Common myeloid progenitor, CD34-positive (primary cell): ENCODE results near the gene INPP5J.

Source experiments
- CTCF ChIA-PET: fragments of 350-600 bp; sonication (Branson Sonifier 250); formaldehyde crosslinking; loops from one replicate; lab custom pipeline; 2021; ENCODE audit warnings: antibody characterized with exemption; lab: Charles Lee
- POLR2A ChIA-PET: fragments of 350-600 bp; sonication (Branson Sonifier 250); formaldehyde crosslinking; loops from one replicate; lab custom pipeline; 2021; ENCODE audit warnings: antibody characterized with exemption; lab: Charles Lee
- DNase-seq, 3 donors: peaks; one replicate each; pipeline versions ENCODE4 v3.0.0 to v3.0.0-alpha.2; 2013
- H3K27ac ChIP-seq, 2 experiments: 1 replicate in 1 of 2; 2 replicates in 1 of 2; pipeline ENCODE4 v1.7.0; 2013; ENCODE audit warnings: inconsistent platforms in 2 of 2, low read length in 2 of 2, mild to moderate bottlenecking in 2 of 2, low read depth in 1 of 2, moderate library complexity in 1 of 2; ENCODE audit not compliant: severe bottlenecking in 2 of 2, insufficient read depth in 1 of 2, poor library complexity in 1 of 2
- H3K27me3 ChIP-seq, 5 experiments: replicated peaks in 2 of 5; 1 replicate in 3 of 5; 2 replicates in 2 of 5; pipeline versions ENCODE4 v1.6.1 to v1.7.0; 2013; ENCODE audit warnings: low read length in 4 of 5, mild to moderate bottlenecking in 2 of 5, moderate library complexity in 2 of 5, inconsistent platforms in 1 of 5; ENCODE audit not compliant: insufficient read depth in 5 of 5, control insufficient read depth in 4 of 5
- H3K36me3 ChIP-seq, 4 experiments: 1 replicate in 2 of 4; 2 replicates in 2 of 4; pipeline versions ENCODE4 v1.6.1 to v1.7.0; 2013; ENCODE audit warnings: low read length in 3 of 4, control low read depth in 1 of 4, mild to moderate bottlenecking in 1 of 4; ENCODE audit not compliant: control insufficient read depth in 4 of 4, insufficient read depth in 4 of 4
- H3K4me1 ChIP-seq, 4 experiments: 1 replicate in 3 of 4; 2 replicates in 1 of 4; pipeline versions ENCODE4 v1.6.1 to v1.7.1; 2013; ENCODE audit warnings: low read length in 3 of 4, mild to moderate bottlenecking in 3 of 4, control low read depth in 1 of 4, inconsistent platforms in 1 of 4, moderate library complexity in 1 of 4; ENCODE audit not compliant: control insufficient read depth in 4 of 4, insufficient read depth in 4 of 4; ENCODE audit errors: control extremely low read depth in 1 of 4
- H3K4me3 ChIP-seq, 7 experiments: 1 replicate in 4 of 7; 2 replicates in 3 of 7; pipeline versions ENCODE4 v1.5.1 to v1.7.0; 2013; ENCODE audit warnings: mild to moderate bottlenecking in 7 of 7, low read length in 6 of 7, moderate library complexity in 6 of 7, inconsistent platforms in 2 of 7, low read depth in 2 of 7, control low read depth in 1 of 7; ENCODE audit not compliant: insufficient read depth in 4 of 7, control insufficient read depth in 1 of 7; ENCODE audit errors: extremely low read depth in 1 of 7
- H3K9me3 ChIP-seq, 5 experiments: 1 replicate in 4 of 5; 2 replicates in 1 of 5; pipeline versions ENCODE4 v1.6.1 to v1.7.1; 2013; ENCODE audit warnings: low read length in 4 of 5, mild to moderate bottlenecking in 2 of 5, inconsistent platforms in 1 of 5, low read depth in 1 of 5, moderate library complexity in 1 of 5; ENCODE audit not compliant: control insufficient read depth in 4 of 5, insufficient read depth in 2 of 5; ENCODE audit errors: control extremely low read depth in 1 of 5
- WGBS: methylation state at CpG from one replicate; pipeline ENCODE4 v1.1.5; 2013; ENCODE audit not compliant: insufficient coverage; 5-methylcytosine and 5-hydroxymethylcytosine counted together

INPP5J gene

GRCh38 chr22:31139866-31140716 is 17.3 kb downstream of the INPP5J start, which contains the start of gene PLA2G3:
PLA2G3 (minus strand) TSS chr22:31140508; CDS start chr22:31140354, 154 bp downstream.
- peak in 2 of 3 donors; percentile 18 to 20 for DNase-seq
- WGBS = 68% methylated on average over 23 of the region's 24 CpGs
- Histone ChIP-seq H3K36me3 (no peaks in the 10 kb centered on the region), H3K27me3 (no peaks in the 10 kb centered on the region), H3K27ac (no peak within 1 kb of the TSS), H3K4me3 (peak within 1 kb of the TSS in 1 of 7 experiments; percentile 10), H3K9me3 (peaks cover 0 to 2% (median 0%) of the 10 kb centered on the region in 5 experiments), H3K4me1 (peaks cover 0 to 6% (median under 1%) of the 10 kb centered on the region in 4 experiments)
- CTCF ChIA-PET = interaction anchor here (0.7 kb wide), 1 partner anchor 10 kb away, joined by 3 read pairs; no protein-coding TSS in a partner anchor
- POLR2A ChIA-PET = no interaction called here

- Histone ChIP-seq H3K4me1 (peaks cover 0 to 6% (median under 1%) of the 10 kb centered on the region in 4 experiments), H3K4me3 (no peak overlapping the region), H3K36me3 (no peaks in the 10 kb centered on the region), H3K27me3 (no peaks in the 10 kb centered on the region), H3K27ac (no peak overlapping the region), H3K9me3 (peaks cover 0 to 2% (median 0%) of the 10 kb centered on the region in 5 experiments)
- WGBS = 84% methylated on average over 5 of the region's 5 CpGs
- no peak for DNase-seq
- ChIA-PET CTCF (interaction anchor here (0.6 to 0.7 kb wide), 2 partner anchors 9 to 221 kb away, joined by 3 read pairs; no protein-coding TSS in a partner anchor), POLR2A (no interaction called here)
These were observed 18.0 kb downstream of the INPP5J start for GRCh38 chr22:31140746-31141145.

GRCh38 chr22:31141551-31141950 is 18.8 kb downstream of the INPP5J start:
- Histone ChIP-seq H3K4me3 (no peak overlapping the region), H3K27me3 (no peaks in the 10 kb centered on the region), H3K27ac (no peak overlapping the region), H3K4me1 (peaks cover 0 to 6% (median under 1%) of the 10 kb centered on the region in 4 experiments), H3K9me3 (peaks cover 0 to 2% (median 0%) of the 10 kb centered on the region in 5 experiments), H3K36me3 (no peaks in the 10 kb centered on the region)
- POLR2A ChIA-PET = no interaction called here
- no peak for DNase-seq
- CTCF ChIA-PET = interaction anchor here (1.6 to 2.3 kb wide), 2 partner anchors 9 to 56 kb away, joined by 4 to 6 read pairs; no protein-coding TSS in a partner anchor
- WGBS = 100% methylated on average over 1 of the region's 2 CpGs

GRCh38 chr22:31142285-31142684 is 19.5 kb downstream of the INPP5J start:
- H3K9me3 ChIP-seq = peaks cover 0 to 5% (median under 1%) of the 10 kb centered on the region in 5 experiments
- DNase-seq = no peak
- H3K4me3 ChIP-seq = no peak overlapping the region
- CTCF ChIA-PET = interaction anchor here (1.6 to 2.3 kb wide), 2 partner anchors 8 to 57 kb away, joined by 4 to 6 read pairs; no protein-coding TSS in a partner anchor
- POLR2A ChIA-PET = no interaction called here
- H3K27me3 ChIP-seq = no peaks in the 10 kb centered on the region
- peaks cover 0 to 6% (median under 1%) of the 10 kb centered on the region in 4 experiments for H3K4me1 ChIP-seq
- H3K36me3 ChIP-seq = no peaks in the 10 kb centered on the region
- no peak overlapping the region for H3K27ac ChIP-seq
- 88% methylated on average over 4 of the region's 4 CpGs for WGBS

- Histone ChIP-seq H3K27me3 (no peaks in the 10 kb centered on the region), H3K9me3 (peaks cover 0 to 6% (median 1%) of the 10 kb centered on the region in 5 experiments), H3K4me1 (peaks cover 0 to 6% (median under 1%) of the 10 kb centered on the region in 4 experiments), H3K27ac (no peak overlapping the region), H3K4me3 (peak overlapping the region in 1 of 7 experiments; percentile 1), H3K36me3 (no peaks in the 10 kb centered on the region)
- WGBS = 82% methylated on average over 3 of the region's 3 CpGs
- DNase-seq = no peak
- ChIA-PET CTCF (interaction anchor here (1.8 to 2.3 kb wide), 3 partner anchors 7 to 58 kb away, joined by 3 to 7 read pairs (median 6); no protein-coding TSS in a partner anchor), POLR2A (no interaction called here)
These were observed 20.3 kb downstream of the INPP5J start for GRCh38 chr22:31143038-31143437.

GRCh38 chr22:31143537-31143936 is 20.8 kb downstream of the INPP5J start:
- no peak overlapping the region for H3K4me3 ChIP-seq
- ChIA-PET POLR2A (no interaction called here), CTCF (interaction anchor here (1.8 to 2.3 kb wide), 3 partner anchors 8 to 58 kb away, joined by 3 to 7 read pairs (median 6); no protein-coding TSS in a partner anchor)
- H3K27me3 ChIP-seq = no peaks in the 10 kb centered on the region
- peaks cover 0 to 6% (median under 1%) of the 10 kb centered on the region in 4 experiments for H3K4me1 ChIP-seq
- H3K9me3 ChIP-seq = peaks cover 0 to 6% (median 1%) of the 10 kb centered on the region in 5 experiments
- H3K36me3 ChIP-seq = no peaks in the 10 kb centered on the region
- 100% methylated on average over 1 of the region's 3 CpGs for WGBS
- no peak for DNase-seq
- H3K27ac ChIP-seq = no peak overlapping the region
